CD8-positive, alpha-beta memory T cell (primary cell): ENCODE results near the gene USP28. TPM values are rescaled to one million over a fixed set of nuclear protein-coding genes. Genes with fewer than 3 reads are reported as not detected.

Experiments
- CTCF ChIA-PET: fragments of 350-600 bp; sonication (Branson Sonifier 250); formaldehyde crosslinking; loops from one replicate; lab custom pipeline; 2021; ENCODE audit warnings: antibody characterized with exemption; lab: Charles Lee
- POLR2A ChIA-PET: fragments of 350-600 bp; sonication (Branson Sonifier 250); formaldehyde crosslinking; loops from one replicate; lab custom pipeline; 2021; ENCODE audit warnings: antibody characterized with exemption; lab: Charles Lee
- DNase-seq, 5 donors: peaks; one replicate each; pipeline versions ENCODE4 v3.0.0 to v3.0.0-alpha.2; 2020 to 2022; ENCODE audit warnings: mixed read lengths in 1 of 5
- H3K27ac ChIP-seq: one replicate; pipeline ENCODE4 v1.7.0; 2013; ENCODE audit warnings: low read depth, mild to moderate bottlenecking, low read length, moderate library complexity
- H3K27me3 ChIP-seq: 2 replicates; pipeline ENCODE4 v1.7.0; 2013; ENCODE audit warnings: low read length, mild to moderate bottlenecking; ENCODE audit not compliant: insufficient read depth, poor library complexity, severe bottlenecking
- H3K36me3 ChIP-seq: 2 replicates; pipeline ENCODE4 v1.7.0; 2013; ENCODE audit warnings: mild to moderate bottlenecking, low read length, moderate library complexity; ENCODE audit not compliant: insufficient read depth
- H3K4me1 ChIP-seq: 2 replicates; pipeline ENCODE4 v1.7.0; 2013; ENCODE audit warnings: mild to moderate bottlenecking, low read length, moderate library complexity; ENCODE audit not compliant: insufficient read depth
- H3K4me3 ChIP-seq: 2 replicates; pipeline ENCODE4 v1.7.0; 2013; ENCODE audit warnings: mild to moderate bottlenecking, low read length
- H3K9me3 ChIP-seq: 2 replicates; pipeline ENCODE4 v1.7.0; 2013; ENCODE audit warnings: mild to moderate bottlenecking, low read length
- H3K27ac Mint-ChIP-seq, 8 donors: one replicate each; pipeline ENCODE4 v1.8.0; 2020 to 2021; ENCODE audit warnings: mixed read lengths in 8 of 8, mild to moderate bottlenecking in 6 of 8, inconsistent platforms in 3 of 8, moderate library complexity in 3 of 8
- H3K27me3 Mint-ChIP-seq, 2 donors: one replicate each; pipeline ENCODE4 v1.8.0; 2020 to 2021; ENCODE audit warnings: mixed read lengths in 2 of 2, mild to moderate bottlenecking in 1 of 2, moderate library complexity in 1 of 2
- H3K36me3 Mint-ChIP-seq, 3 donors: one replicate each; pipeline ENCODE4 v1.8.0; 2020 to 2021; ENCODE audit warnings: mixed read lengths in 3 of 3, inconsistent platforms in 1 of 3, mild to moderate bottlenecking in 1 of 3
- H3K4me1 Mint-ChIP-seq, 3 donors: one replicate each; pipeline ENCODE4 v1.8.0; 2020 to 2021; ENCODE audit warnings: mixed read lengths in 3 of 3, inconsistent platforms in 1 of 3, mild to moderate bottlenecking in 1 of 3
- H3K4me3 Mint-ChIP-seq, 7 donors: one replicate each; pipeline ENCODE4 v1.8.0; 2020 to 2021; ENCODE audit warnings: mixed read lengths in 7 of 7, mild to moderate bottlenecking in 6 of 7, moderate library complexity in 4 of 7, inconsistent platforms in 2 of 7
- H3K9me3 Mint-ChIP-seq, 5 donors: one replicate each; pipeline ENCODE4 v1.8.0; 2020 to 2022; ENCODE audit warnings: mixed read lengths in 5 of 5, mild to moderate bottlenecking in 3 of 5, moderate library complexity in 2 of 5, inconsistent platforms in 1 of 5
- polyA plus RNA-seq: library from polyadenylated mRNA; unstranded; fragments of 300-500 nt; fragmentation: Illumina TruSeq; gene quantifications from one replicate; pipeline ENCODE4 v1.2.3, GENCODE V29; 2021
- total RNA-seq, 2 experiments: library from RNA; stranded (reverse); gene quantifications; one replicate each; pipeline ENCODE4 v1.2.3, GENCODE V29; 2021

The USP28 gene
- total and polyA plus RNA-seq, 3 experiments from 2014 or later: 18.7 to 63.1 (median 21.4) TPM

DNA sequence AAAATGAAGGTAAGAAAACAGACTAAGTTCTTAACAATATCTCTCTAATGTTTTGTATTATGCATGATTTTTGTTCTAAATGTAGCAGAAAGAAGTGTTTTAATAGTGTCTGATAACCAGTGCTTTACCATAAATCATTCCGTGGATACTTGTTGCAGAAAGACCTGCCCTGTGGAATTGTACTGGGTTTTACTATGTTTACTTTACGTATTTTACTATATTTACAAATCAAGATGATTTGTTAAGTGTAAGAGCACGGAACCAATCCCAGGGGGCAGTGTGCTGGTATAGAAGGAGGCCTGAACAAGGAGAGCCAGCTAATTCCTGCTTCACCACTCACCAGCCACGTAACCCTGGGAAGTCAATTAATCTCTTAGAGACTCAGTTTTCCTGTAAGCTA lies 30.7 kb upstream of the USP28 start:
- Mint-ChIP-seq H3K4me3 (no peak overlapping the region), H3K36me3 (no peaks in the 10 kb centered on the region), H3K4me1 (no peaks in the 10 kb centered on the region), H3K9me3 (no peaks in the 10 kb centered on the region), H3K27me3 (peaks cover 6 to 10% of the 10 kb centered on the region in 2 donors), H3K27ac (no peak overlapping the region)
- DNase-seq: no peak
- POLR2A ChIA-PET: no interaction called here
- no peaks in the 10 kb centered on the region for H3K27me3 ChIP-seq
- CTCF ChIA-PET: interaction anchor here (2.4 kb wide), 1 partner anchor 10 kb away, joined by 8 read pairs; no protein-coding TSS in a partner anchor
- no peaks in the 10 kb centered on the region for H3K36me3 ChIP-seq
- H3K27ac ChIP-seq: no peak overlapping the region
- no peaks in the 10 kb centered on the region for H3K4me1 ChIP-seq
- H3K9me3 ChIP-seq: no peaks in the 10 kb centered on the region
- no peak overlapping the region for H3K4me3 ChIP-seq

DNA sequence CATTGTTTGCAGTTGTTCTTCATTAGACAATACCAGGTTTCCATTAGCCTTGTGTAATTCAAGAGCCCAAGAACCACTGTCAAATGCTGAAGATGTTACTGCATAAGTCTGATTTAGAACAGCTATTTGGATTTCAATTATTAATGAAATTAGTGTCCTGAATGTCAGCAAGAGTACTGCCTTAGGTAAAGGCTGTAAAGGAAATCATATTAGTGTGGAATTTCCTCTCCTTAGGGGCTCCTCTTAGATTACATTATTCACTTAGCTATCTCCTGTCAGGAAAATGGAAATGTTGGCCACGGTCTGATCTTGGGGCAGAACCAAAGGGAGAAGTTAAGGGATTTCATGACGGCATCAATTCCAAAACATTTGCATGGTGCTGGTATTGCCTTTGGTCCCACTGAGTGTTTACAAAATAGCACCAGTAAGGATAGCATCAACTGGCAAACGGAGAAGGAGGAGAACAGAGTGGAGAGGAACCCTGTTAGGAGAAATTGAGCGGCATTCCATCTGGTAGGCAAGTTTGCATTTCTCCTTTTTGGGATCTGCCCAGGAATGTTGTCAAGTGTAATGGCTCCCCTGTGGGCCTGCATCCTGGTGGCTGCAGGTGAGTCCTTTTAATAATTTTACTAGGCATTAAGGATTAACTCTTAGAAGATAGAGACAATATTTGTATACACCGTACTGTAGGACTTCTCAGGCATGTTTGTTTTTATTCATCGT lies 29.2 kb upstream of the USP28 start, which contains the start of gene HTR3B:
HTR3B (plus strand) TSS at position 418 of the 723 bp plus-strand sequence; CDS start at position 556, 138 bp downstream.
- Mint-ChIP-seq H3K4me1 (no peaks in the 10 kb centered on the region), H3K9me3 (no peaks in the 10 kb centered on the region), H3K36me3 (no peaks in the 10 kb centered on the region), H3K27ac (no peak within 1 kb of the TSS), H3K27me3 (peaks cover 6 to 9% of the 10 kb centered on the region in 2 donors), H3K4me3 (no peak within 1 kb of the TSS)
- Histone ChIP-seq H3K4me1 (no peaks in the 10 kb centered on the region), H3K9me3 (no peaks in the 10 kb centered on the region), H3K4me3 (no peak within 1 kb of the TSS), H3K27ac (no peak within 1 kb of the TSS), H3K36me3 (no peaks in the 10 kb centered on the region), H3K27me3 (no peaks in the 10 kb centered on the region)
- ChIA-PET CTCF (no interaction called here), POLR2A (no interaction called here)
- no peak for DNase-seq

DNA sequence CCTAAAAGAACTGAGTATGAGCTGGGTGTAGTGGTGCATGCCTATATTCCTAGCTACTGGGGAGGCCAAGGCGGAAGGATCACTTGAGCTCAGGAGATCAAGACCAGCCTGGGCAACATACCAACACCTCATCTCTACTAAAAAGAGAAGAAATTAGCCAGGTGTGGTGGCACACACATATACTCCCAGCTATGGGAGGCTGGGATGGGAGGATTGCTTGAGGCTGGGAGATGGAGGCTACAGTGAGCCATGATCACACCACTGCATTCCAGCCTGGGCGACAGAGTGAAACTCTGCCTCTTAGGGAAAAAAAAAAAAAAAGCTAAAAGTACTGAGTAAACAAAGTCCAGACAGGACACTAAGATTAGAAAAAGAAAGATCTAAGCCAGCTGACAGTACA lies 25.8 kb upstream of the USP28 start:
- H3K9me3 Mint-ChIP-seq: no peaks in the 10 kb centered on the region
- no peaks in the 10 kb centered on the region for H3K36me3 ChIP-seq
- H3K27me3 Mint-ChIP-seq: peaks cover 0 to 4% of the 10 kb centered on the region in 2 donors
- H3K27ac ChIP-seq: no peak overlapping the region
- CTCF ChIA-PET: interaction anchor here (1.4 to 2.0 kb wide), 2 partner anchors 11 to 360 kb away, joined by 3 to 11 read pairs; no protein-coding TSS in a partner anchor
- H3K9me3 ChIP-seq: no peaks in the 10 kb centered on the region
- no peaks in the 10 kb centered on the region for H3K4me1 ChIP-seq
- H3K27me3 ChIP-seq: no peaks in the 10 kb centered on the region
- no peak overlapping the region for H3K4me3 ChIP-seq
- POLR2A ChIA-PET: no interaction called here
- H3K36me3 Mint-ChIP-seq: no peaks in the 10 kb centered on the region
- DNase-seq: no peak
- peaks cover 0 to 4% (median 0%) of the 10 kb centered on the region in 3 donors for H3K4me1 Mint-ChIP-seq
- H3K4me3 Mint-ChIP-seq: no peak overlapping the region
- H3K27ac Mint-ChIP-seq: no peak overlapping the region

DNA sequence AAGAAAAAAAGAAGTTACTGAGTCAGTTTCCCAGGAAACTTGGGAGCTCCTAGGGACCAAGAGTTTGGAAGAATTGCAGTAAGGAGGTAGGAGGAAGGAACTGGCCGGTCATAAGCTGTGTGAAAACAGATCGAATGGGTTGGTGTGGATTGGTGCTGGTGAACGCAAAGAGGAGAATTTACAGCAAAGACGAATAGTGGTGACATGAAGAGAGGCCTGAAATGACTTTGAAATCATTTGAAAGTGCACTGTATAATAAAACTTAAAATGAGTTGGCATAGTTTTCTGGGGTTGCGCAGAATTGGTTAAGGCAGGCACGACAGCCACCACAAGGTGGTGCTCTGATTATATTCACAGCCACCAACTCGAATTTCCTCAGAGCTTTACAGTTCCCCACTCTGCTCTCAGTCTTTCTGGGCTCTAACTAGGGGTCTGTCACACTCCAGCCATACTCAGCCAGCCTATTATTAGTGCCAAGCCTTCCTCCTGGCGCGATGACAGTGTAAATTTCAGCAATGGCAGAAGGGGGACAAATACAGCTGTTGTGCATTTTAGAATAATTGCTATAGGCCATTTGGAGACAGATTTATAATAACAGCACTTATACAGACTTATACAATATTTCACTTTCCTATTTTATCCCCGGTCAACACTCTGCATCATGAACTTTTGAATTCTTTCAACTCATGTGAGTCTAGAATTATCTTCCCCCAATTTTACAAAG lies 20.9 kb upstream of the USP28 start:
- Histone ChIP-seq H3K4me1 (no peaks in the 10 kb centered on the region), H3K9me3 (no peaks in the 10 kb centered on the region), H3K4me3 (no peak overlapping the region), H3K27ac (no peak overlapping the region), H3K36me3 (no peaks in the 10 kb centered on the region), H3K27me3 (no peaks in the 10 kb centered on the region)
- DNase-seq: peak in 2 of 5 donors; percentile 11 to 18
- H3K4me1 Mint-ChIP-seq: peaks cover 2 to 5% (median 4%) of the 10 kb centered on the region in 3 donors
- ChIA-PET CTCF (interaction anchor here (0.7 to 8.8 kb wide), 21 partner anchors 11 to 408 kb away, joined by 3 to 152 read pairs (median 4); no protein-coding TSS in a partner anchor), POLR2A (interaction anchor here (0.7 kb wide), 1 partner anchor 516 kb away, joined by 6 read pairs; no protein-coding TSS in a partner anchor)
- no peaks in the 10 kb centered on the region for H3K36me3 Mint-ChIP-seq
- no peak overlapping the region for H3K27ac Mint-ChIP-seq
- no peaks in the 10 kb centered on the region for H3K9me3 Mint-ChIP-seq
- H3K27me3 Mint-ChIP-seq: peaks cover 0 to 2% of the 10 kb centered on the region in 2 donors
- H3K4me3 Mint-ChIP-seq: peak overlapping the region in 1 of 7 donors; percentile 27

DNA sequence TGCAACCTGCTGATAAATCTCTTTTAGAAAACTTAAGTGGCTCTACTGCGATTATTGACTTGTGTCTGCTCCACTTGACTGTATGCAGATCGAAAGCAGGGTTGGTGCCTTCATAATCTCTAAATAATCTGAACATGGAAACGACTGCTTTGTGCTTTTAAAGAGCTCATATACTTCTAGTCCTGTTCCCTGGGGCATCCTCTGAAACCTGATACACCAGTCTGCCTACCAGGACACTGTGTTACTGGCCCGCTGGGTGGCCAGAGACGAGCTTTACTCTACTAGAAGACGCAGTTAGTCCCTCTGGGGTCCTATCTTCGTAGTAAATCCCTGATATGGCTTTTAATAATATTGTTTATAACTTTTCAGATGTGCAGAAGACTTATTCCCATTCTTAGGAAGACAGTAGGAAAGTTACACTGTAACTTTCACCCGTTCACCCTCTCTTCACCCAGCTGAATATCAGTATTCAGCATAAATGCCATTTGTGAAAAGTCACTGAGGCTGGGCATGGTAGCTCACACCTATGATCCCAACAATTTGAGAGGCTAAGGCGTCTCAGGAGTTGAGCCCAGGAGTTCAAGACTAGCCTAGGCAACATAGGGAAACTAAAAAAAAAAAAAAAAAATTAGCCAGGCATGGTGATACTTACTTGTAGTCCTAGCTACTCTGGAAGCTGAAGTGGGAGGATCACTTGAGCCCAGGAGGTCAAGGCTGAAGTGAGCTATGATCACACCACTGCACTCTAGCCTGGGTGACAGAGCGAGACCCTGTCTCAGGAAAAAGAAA lies 20.2 kb upstream of the USP28 start:
- H3K27me3 ChIP-seq: no peaks in the 10 kb centered on the region
- CTCF ChIA-PET: interaction anchor here (0.8 to 8.8 kb wide), 18 partner anchors 11 to 409 kb away, joined by 3 to 152 read pairs (median 4); no protein-coding TSS in a partner anchor
- Mint-ChIP-seq H3K4me3 (peak overlapping the region in 1 of 7 donors; percentile 27), H3K9me3 (no peaks in the 10 kb centered on the region), H3K4me1 (peaks cover 2 to 5% (median 4%) of the 10 kb centered on the region in 3 donors), H3K27ac (peak overlapping the region in 1 of 8 donors; percentile 13), H3K36me3 (no peaks in the 10 kb centered on the region), H3K27me3 (peaks cover 0 to 2% of the 10 kb centered on the region in 2 donors)
- H3K4me3 ChIP-seq: no peak overlapping the region
- no peaks in the 10 kb centered on the region for H3K4me1 ChIP-seq
- H3K9me3 ChIP-seq: no peaks in the 10 kb centered on the region
- POLR2A ChIA-PET: interaction anchor here (0.7 kb wide), 1 partner anchor 517 kb away, joined by 6 read pairs; no protein-coding TSS in a partner anchor
- DNase-seq: no peak
- H3K27ac ChIP-seq: no peak overlapping the region
- no peaks in the 10 kb centered on the region for H3K36me3 ChIP-seq

DNA sequence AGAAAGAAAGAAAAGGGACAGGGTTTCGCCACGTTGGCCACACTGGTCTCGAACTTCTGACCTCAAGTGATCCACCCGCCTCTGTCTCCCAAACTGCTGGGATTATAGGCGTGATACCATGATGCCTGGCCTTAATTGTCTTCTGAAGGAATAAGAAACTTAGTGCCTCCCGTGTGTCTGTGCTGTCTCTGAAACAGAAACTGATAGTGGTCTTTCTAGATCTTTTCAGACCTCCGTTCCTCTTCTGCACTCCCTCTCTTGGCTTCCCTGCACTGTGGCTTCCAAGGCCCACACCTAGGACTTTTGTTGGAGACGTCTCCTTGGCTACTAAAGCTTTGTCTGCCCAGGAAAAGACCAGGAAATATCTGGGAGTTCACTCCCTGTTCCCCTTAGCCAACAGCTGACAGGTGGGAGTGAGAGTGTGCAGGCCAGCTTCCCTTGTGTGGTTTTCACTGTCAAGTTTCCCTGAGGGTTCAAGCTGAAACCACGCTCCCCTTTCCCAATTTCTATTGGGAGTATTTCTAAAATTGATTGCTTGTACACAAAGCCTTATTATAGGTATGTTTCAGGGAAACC lies 19.1 kb upstream of the USP28 start:
- peaks cover 2 to 5% (median 4%) of the 10 kb centered on the region in 3 donors for H3K4me1 Mint-ChIP-seq
- H3K9me3 Mint-ChIP-seq: no peaks in the 10 kb centered on the region
- H3K36me3 Mint-ChIP-seq: no peaks in the 10 kb centered on the region
- no peaks in the 10 kb centered on the region for H3K27me3 ChIP-seq
- ChIA-PET CTCF (interaction anchor here (1.3 to 8.8 kb wide), 2 partner anchors 31 to 368 kb away, joined by 3 to 152 read pairs; no protein-coding TSS in a partner anchor), POLR2A (no interaction called here)
- no peak overlapping the region for H3K4me3 ChIP-seq
- peaks cover 0 to 2% of the 10 kb centered on the region in 2 donors for H3K27me3 Mint-ChIP-seq
- H3K36me3 ChIP-seq: no peaks in the 10 kb centered on the region
- H3K27ac ChIP-seq: no peak overlapping the region
- peak overlapping the region in 1 of 7 donors; percentile 4 for H3K4me3 Mint-ChIP-seq
- no peak for DNase-seq
- peak overlapping the region in 1 of 8 donors; percentile 43 for H3K27ac Mint-ChIP-seq
- no peaks in the 10 kb centered on the region for H3K4me1 ChIP-seq
- no peaks in the 10 kb centered on the region for H3K9me3 ChIP-seq

DNA sequence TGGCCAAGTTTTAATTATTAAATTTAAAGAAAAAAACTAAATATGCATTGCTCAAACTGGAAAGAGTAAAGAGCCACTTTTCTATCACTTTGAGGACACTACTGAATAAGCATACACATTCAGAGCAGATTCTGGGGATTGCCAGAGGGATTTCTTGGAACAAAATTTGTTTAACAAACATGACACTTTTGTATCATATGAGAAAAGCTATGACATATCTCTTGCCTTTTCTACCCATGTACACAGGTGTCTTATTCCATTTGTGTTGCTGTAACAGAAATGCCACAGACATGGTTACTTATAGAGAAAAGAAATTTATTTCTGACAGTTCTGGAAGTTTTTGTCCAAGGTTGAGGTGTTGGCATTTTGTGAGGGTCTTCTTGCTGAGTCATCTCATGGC lies 13.5 kb upstream of the USP28 start:
- ChIA-PET CTCF (no interaction called here), POLR2A (no interaction called here)
- H3K4me1 ChIP-seq: no peaks in the 10 kb centered on the region
- Mint-ChIP-seq H3K4me3 (no peak overlapping the region), H3K36me3 (no peaks in the 10 kb centered on the region), H3K9me3 (no peaks in the 10 kb centered on the region), H3K27ac (no peak overlapping the region), H3K27me3 (no peaks in the 10 kb centered on the region), H3K4me1 (no peaks in the 10 kb centered on the region)
- no peak for DNase-seq
- no peaks in the 10 kb centered on the region for H3K27me3 ChIP-seq
- H3K36me3 ChIP-seq: no peaks in the 10 kb centered on the region
- H3K27ac ChIP-seq: no peak overlapping the region
- no peak overlapping the region for H3K4me3 ChIP-seq
- no peaks in the 10 kb centered on the region for H3K9me3 ChIP-seq
